H1 (cell line): ENCODE data around the gene GBF1. TPM values are rescaled to one million over a fixed set of nuclear protein-coding genes. Genes with fewer than 3 reads are reported as not detected.

Experiments
- CTCF ChIA-PET: fragments of 300-600 bp; sonication (Branson Sonifier 250); formaldehyde crosslinking; loops from one replicate; lab custom pipeline; 2021; ENCODE audit not compliant: partially characterized antibody; lab: Charles Lee
- POLR2A ChIA-PET: fragments of 300-600 bp; sonication (Branson Sonifier 250); formaldehyde crosslinking; loops from one replicate; lab custom pipeline; 2021; ENCODE audit warnings: inconsistent platforms; ENCODE audit not compliant: partially characterized antibody; lab: Charles Lee
- DNase-seq, 2 experiments: peaks; one replicate each; pipeline versions ENCODE4 v3.0.0 to v3.0.0-alpha.2; 2010 to 2022; ENCODE audit warnings: low spot score in 2 of 2, low read depth in 1 of 2, mixed read lengths in 1 of 2
- FAIRE-seq: peaks from 2 replicates; lab custom pipeline; 2011; peaks lifted over from hg19 to GRCh38; lab: Jason Lieb, UNC
- H2AFZ ChIP-seq: 2 replicates; pipeline ENCODE4 v1.8.1; 2012; ENCODE audit warnings: low read length, inconsistent platforms
- H2AK5ac ChIP-seq: 2 replicates; pipeline ENCODE4 v1.6.1; 2013; ENCODE audit warnings: low read depth, low read length
- H2BK120ac ChIP-seq: replicated peaks from 2 replicates; pipeline ENCODE3; 2013; ENCODE audit warnings: low read depth, low read length, inconsistent platforms
- H2BK12ac ChIP-seq: 2 replicates; pipeline ENCODE4 v1.6.1; 2013; ENCODE audit warnings: low read depth, low read length
- H2BK15ac ChIP-seq: 2 replicates; pipeline ENCODE4 v1.6.1; 2013; ENCODE audit warnings: low read length
- H2BK20ac ChIP-seq: 2 replicates; pipeline ENCODE4 v1.6.1; 2013; ENCODE audit warnings: low read length
- H2BK5ac ChIP-seq: 2 replicates; pipeline ENCODE4 v1.6.1; 2013; ENCODE audit warnings: low read depth, low read length
- H3K14ac ChIP-seq: 2 replicates; pipeline ENCODE4 v1.6.1; 2013; ENCODE audit warnings: inconsistent platforms; ENCODE audit not compliant: insufficient read length
- H3K18ac ChIP-seq: 2 replicates; pipeline ENCODE4 v1.6.1; 2013; ENCODE audit warnings: low read length; ENCODE audit errors: extremely low read depth
- H3K23ac ChIP-seq: 2 replicates; pipeline ENCODE4 v1.6.1; 2013; ENCODE audit warnings: inconsistent platforms; ENCODE audit not compliant: insufficient read length
- H3K23me2 ChIP-seq: 2 replicates; pipeline ENCODE4 v1.6.1; 2013; ENCODE audit warnings: low read depth, low read length
- H3K27ac ChIP-seq: 2 replicates; pipeline ENCODE4 v1.6.1; 2011; ENCODE audit warnings: low read depth, low read length, inconsistent platforms
- H3K27me3 ChIP-seq, 4 experiments: replicated peaks in 1 of 4; 1 replicate in 1 of 4; 2 replicates in 3 of 4; pipeline versions ENCODE4 v1.6.1 to v1.8.1; 2011 to 2013; ENCODE audit warnings: low read length in 3 of 4, mild to moderate bottlenecking in 3 of 4, inconsistent platforms in 2 of 4, mixed read lengths in 2 of 4, moderate library complexity in 1 of 4; ENCODE audit not compliant: control insufficient read depth in 3 of 4, insufficient read depth in 3 of 4; ENCODE audit errors: extremely low read depth in 1 of 4
- H3K36me3 ChIP-seq, 4 experiments: 2 replicates each; pipeline versions ENCODE4 v1.6.1 to v1.8.1; 2011 to 2013; ENCODE audit warnings: mild to moderate bottlenecking in 4 of 4, low read length in 3 of 4, moderate library complexity in 2 of 4, control low read depth in 1 of 4, inconsistent platforms in 1 of 4; ENCODE audit not compliant: insufficient read depth in 4 of 4, control insufficient read depth in 2 of 4
- H3K4ac ChIP-seq: replicated peaks from 2 replicates; pipeline ENCODE3; 2013; ENCODE audit warnings: low read length, low read depth, mixed read lengths, inconsistent platforms; ENCODE audit not compliant: insufficient read length
- H3K4me1 ChIP-seq, 4 experiments: replicated peaks in 1 of 4; 1 replicate in 1 of 4; 2 replicates in 3 of 4; pipeline versions ENCODE4 v1.6.1 to v1.8.1; 2011 to 2013; ENCODE audit warnings: low read length in 3 of 4, inconsistent platforms in 2 of 4, mixed read lengths in 1 of 4; ENCODE audit not compliant: insufficient read depth in 4 of 4, control insufficient read depth in 3 of 4
- H3K4me2 ChIP-seq, 2 experiments: 2 replicates each; pipeline versions ENCODE4 v1.6.1 to v1.8.1; 2011 to 2013; ENCODE audit warnings: low read depth in 2 of 2, low read length in 2 of 2, control low read depth in 1 of 2, inconsistent platforms in 1 of 2, mild to moderate bottlenecking in 1 of 2; ENCODE audit not compliant: insufficient read depth in 1 of 2
- H3K4me3 ChIP-seq, 4 experiments: fragments of 200-600, 300-600 bp in 1 of 4; sonication (generic), shearing (Covaris generic), sonication (Bioruptor Twin) in 1 of 4; 2 replicates each; pipeline versions ENCODE4 v1.5.1 to v1.8.1; 2011 to 2016; ENCODE audit warnings: low read length in 4 of 4, low read depth in 3 of 4, control low read depth in 2 of 4, inconsistent platforms in 2 of 4, mild to moderate bottlenecking in 2 of 4, mixed read lengths in 1 of 4, moderate library complexity in 1 of 4; ENCODE audit not compliant: insufficient read depth in 2 of 4; ENCODE audit errors: extremely low read depth in 1 of 4
- H3K56ac ChIP-seq: replicated peaks from 2 replicates; pipeline ENCODE3; 2013; ENCODE audit warnings: low read depth, mild to moderate bottlenecking, mixed read lengths, low read length, inconsistent platforms; ENCODE audit not compliant: insufficient read length
- H3K79me1 ChIP-seq: 2 replicates; pipeline ENCODE4 v1.6.1; 2013; ENCODE audit warnings: low read depth, low read length, control low read depth
- H3K79me2 ChIP-seq, 2 experiments: 2 replicates each; pipeline versions ENCODE4 v1.6.1 to v1.8.1; 2012 to 2013; ENCODE audit warnings: low read length in 2 of 2, mild to moderate bottlenecking in 2 of 2, inconsistent platforms in 1 of 2; ENCODE audit not compliant: insufficient read depth in 2 of 2, control insufficient read depth in 1 of 2
- H3K9ac ChIP-seq, 4 experiments: replicated peaks in 1 of 4; 1 replicate in 1 of 4; 2 replicates in 3 of 4; pipeline versions ENCODE4 v1.6.1 to v1.8.1; 2011 to 2013; ENCODE audit warnings: low read depth in 3 of 4, low read length in 3 of 4, control low read depth in 2 of 4, mild to moderate bottlenecking in 2 of 4, moderate library complexity in 2 of 4, inconsistent platforms in 1 of 4; ENCODE audit errors: extremely low read depth in 1 of 4
- H3K9me3 ChIP-seq, 2 experiments: 2 replicates each; pipeline versions ENCODE4 v1.6.1 to v1.8.1; 2012 to 2013; ENCODE audit warnings: mild to moderate bottlenecking in 2 of 2, moderate library complexity in 2 of 2, control low read depth in 1 of 2, inconsistent platforms in 1 of 2, low read depth in 1 of 2, low read length in 1 of 2, mixed read lengths in 1 of 2; ENCODE audit not compliant: insufficient read depth in 2 of 2
- H4K20me1 ChIP-seq, 2 experiments: replicated peaks in 1 of 2; 2 replicates each; pipeline versions ENCODE3 to v1.8.1; 2011 to 2013; ENCODE audit warnings: inconsistent platforms in 2 of 2, low read length in 2 of 2, mild to moderate bottlenecking in 1 of 2; ENCODE audit not compliant: insufficient read depth in 2 of 2, control insufficient read depth in 1 of 2
- H4K5ac ChIP-seq: 2 replicates; pipeline ENCODE4 v1.6.1; 2013; ENCODE audit warnings: low read length, low read depth, mixed read lengths, inconsistent platforms; ENCODE audit not compliant: insufficient read length
- H4K8ac ChIP-seq: 2 replicates; pipeline ENCODE4 v1.8.0; 2013; ENCODE audit warnings: mild to moderate bottlenecking, moderate library complexity, low read length, inconsistent platforms; ENCODE audit not compliant: insufficient read depth; ENCODE audit errors: extremely low read depth
- H4K91ac ChIP-seq: replicated peaks from 2 replicates; pipeline ENCODE3; 2013; ENCODE audit warnings: low read length, mixed read lengths, inconsistent platforms; ENCODE audit not compliant: insufficient read length
- EZH2 ChIP-seq: fragments of 200-600 bp; sonication (generic); IDR thresholded peaks from 2 replicates; pipeline ENCODE4 v1.7.1; 2012; ENCODE audit warnings: low read depth, mild to moderate bottlenecking, moderate library complexity, low read length, inconsistent platforms; ENCODE audit not compliant: severe bottlenecking
- SUZ12 ChIP-seq: fragments of 200-600 bp; sonication (generic); IDR thresholded peaks from 2 replicates; pipeline ENCODE4 v1.6.1; 2012; ENCODE audit warnings: mild to moderate bottlenecking, inconsistent platforms, low read length, moderate library complexity, mixed read lengths
- WGBS, 2 experiments: shearing (Covaris generic) in 1 of 2; methylation state at CpG; one replicate each; pipeline versions ENCODE4 v1.1.6 to v1.1.7; 2013 to 2015; ENCODE audit warnings: low lambda C conversion rate in 2 of 2, mixed read lengths in 2 of 2, inconsistent platforms in 1 of 2, low coverage in 1 of 2, missing lambda C conversion rate in 1 of 2; ENCODE audit not compliant: insufficient replicate concordance in 2 of 2, insufficient coverage in 1 of 2, insufficient read length in 1 of 2; ENCODE audit errors: extremely low coverage in 1 of 2, missing lambda C conversion rate in 1 of 2; 5-methylcytosine and 5-hydroxymethylcytosine counted together
- polyA plus RNA-seq, 7 experiments: library from polyadenylated mRNA; depleted of rRNA in 3 of 7; stranded (reverse) in 5 of 7; unstranded in 2 of 7; fragments of >200 nt in 5 of 7; fragments of 200-250 nt in 2 of 7; gene quantifications; 1 replicate in 5 of 7; 2 replicates in 1 of 7; 4 replicates in 1 of 7; pipeline versions ENCODE4 v1.2.1 to v1.2.3, GENCODE V29; 2011 to 2013; ENCODE audit warnings: missing spikeins in 2 of 7, mixed read lengths in 2 of 7
- total RNA-seq: library from RNA; stranded (reverse); fragmentation: NEBNext Ultra II Directional; extraction: Animal tissue kit (Norgen Biotek cat#: 25700); gene quantifications from 2 replicates; pipeline ENCODE4 v1.2.1, GENCODE V29; 2021
- TF ChIP-seq, protein P1 (sequence below): IDR thresholded peaks from 2 replicates; pipeline ENCODE4 v1.6.1; 2012; ENCODE audit warnings: low read length, inconsistent platforms

Gene GBF1
- total and polyA plus RNA-seq, 2 of the 8 experiments (the other 6 are each of a cell fraction or from before 2014, with no cell fraction given), result 11.0 to 25.5 TPM

GRCh38 chr10:102409604-102410428 lies 164.5 kb downstream of the GBF1 start:
- H3K4ac ChIP-seq, result no peak overlapping the region
- H4K5ac ChIP-seq, result no peak overlapping the region
- peak overlapping the region; percentile 31 for H4K91ac ChIP-seq
- H3K23ac ChIP-seq, result no peak overlapping the region
- peak overlapping the region; percentile 82; the same call in 1 of the 2 replicates for H2BK12ac ChIP-seq
- peaks cover 9 to 31% (median 22%) of the 10 kb centered on the region in 4 experiments for H3K4me1 ChIP-seq
- H3K36me3 ChIP-seq, result no peaks in the 10 kb centered on the region
- no peaks in the 10 kb centered on the region for H3K79me2 ChIP-seq
- H3K4me2 ChIP-seq, result peak overlapping the region; percentile 70 to 88
- no peak overlapping the region for H3K14ac ChIP-seq
- H3K18ac ChIP-seq, result no peak overlapping the region
- 40% methylated on average over 24 of the region's 24 CpGs; no CpG with 5 or more reads in 1 of the 2 experiments for WGBS, 2 experiments
- DNase-seq (peak in 1 of 2 experiments; percentile 67), FAIRE-seq (no peak)
- no peak overlapping the region for H2BK120ac ChIP-seq
- H3K4me3 ChIP-seq, result peak overlapping the region; percentile 50 to 70 (median 57)
- H3K79me1 ChIP-seq, result no peaks in the 10 kb centered on the region
- peak overlapping the region; percentile 54 for H3K56ac ChIP-seq
- H3K9ac ChIP-seq, result peak overlapping the region in 2 of 4 experiments; percentile 8 to 25; a peak in 3 of 7 replicates
- peak overlapping the region; percentile 95; the same call in 1 of the 2 replicates for H4K8ac ChIP-seq
- H2BK5ac ChIP-seq, result no peak overlapping the region; the same call in 1 of the 2 replicates
- H4K20me1 ChIP-seq, result peaks cover 0 to 4% of the 10 kb centered on the region in 2 experiments
- H3K27ac ChIP-seq, result no peak overlapping the region
- H3K27me3 ChIP-seq, result peaks cover 17 to 52% (median 50%) of the 10 kb centered on the region in 4 experiments
- ChIA-PET CTCF (interaction anchor here (0.6 to 10.1 kb wide), 12 partner anchors 8 to 1348 kb away, joined by 3 to 205 read pairs (median 4); partner anchors contain the start of genes CUEDC2, NFKB2 and PSD), POLR2A (interaction anchor here (0.9 to 4.9 kb wide), 11 partner anchors 9 to 176 kb away, joined by 3 to 51 read pairs (median 8); partner anchors contain the start of genes C10orf95, CUEDC2, FBXL15 and NFKB2)
- TF ChIP-seq EZH2 (peak; percentile 82), SUZ12 (peak; percentile 73; the same call in 1 of the 2 replicates)
- TF ChIP-seq, protein P1, sequence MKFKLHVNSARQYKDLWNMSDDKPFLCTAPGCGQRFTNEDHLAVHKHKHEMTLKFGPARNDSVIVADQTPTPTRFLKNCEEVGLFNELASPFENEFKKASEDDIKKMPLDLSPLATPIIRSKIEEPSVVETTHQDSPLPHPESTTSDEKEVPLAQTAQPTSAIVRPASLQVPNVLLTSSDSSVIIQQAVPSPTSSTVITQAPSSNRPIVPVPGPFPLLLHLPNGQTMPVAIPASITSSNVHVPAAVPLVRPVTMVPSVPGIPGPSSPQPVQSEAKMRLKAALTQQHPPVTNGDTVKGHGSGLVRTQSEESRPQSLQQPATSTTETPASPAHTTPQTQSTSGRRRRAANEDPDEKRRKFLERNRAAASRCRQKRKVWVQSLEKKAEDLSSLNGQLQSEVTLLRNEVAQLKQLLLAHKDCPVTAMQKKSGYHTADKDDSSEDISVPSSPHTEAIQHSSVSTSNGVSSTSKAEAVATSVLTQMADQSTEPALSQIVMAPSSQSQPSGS, result no peak
- H3K9me3 ChIP-seq, result no peaks in the 10 kb centered on the region
- H3K23me2 ChIP-seq, result peaks cover 26% of the 10 kb centered on the region
- no peak overlapping the region for H2BK20ac ChIP-seq
- H2AK5ac ChIP-seq, result no peak overlapping the region; the same call in 1 of the 2 replicates
- no peak overlapping the region for H2AFZ ChIP-seq
- peak overlapping the region; percentile 84 for H2BK15ac ChIP-seq
